GM19372 (cell line): Measurements from ENCODE around the gene TMEM106B.

Source experiments
- ATAC-seq: cut with Tn5 transposase; IDR thresholded peaks from one replicate; pipeline ENCODE4 v1.9.1; 2021; ENCODE audit warnings: mild to moderate bottlenecking, low read depth, moderate library complexity; ENCODE audit not compliant: unreplicated experiment

TMEM106B gene

GRCh38 chr7:12291870-12292269 lies 80.8 kb downstream of the TMEM106B start:
- ATAC-seq, result no peak
